ENCODE data around the gene TMCC1. TPM values are rescaled to one million over a fixed set of nuclear protein-coding genes. Genes with fewer than 3 reads are reported as not detected.

TMCC1 gene
- total and polyA plus RNA-seq, 2 donors (not counting 1 experiment from before 2014, with no cell fraction given) = 8.5 to 32.2 TPM

DNA sequence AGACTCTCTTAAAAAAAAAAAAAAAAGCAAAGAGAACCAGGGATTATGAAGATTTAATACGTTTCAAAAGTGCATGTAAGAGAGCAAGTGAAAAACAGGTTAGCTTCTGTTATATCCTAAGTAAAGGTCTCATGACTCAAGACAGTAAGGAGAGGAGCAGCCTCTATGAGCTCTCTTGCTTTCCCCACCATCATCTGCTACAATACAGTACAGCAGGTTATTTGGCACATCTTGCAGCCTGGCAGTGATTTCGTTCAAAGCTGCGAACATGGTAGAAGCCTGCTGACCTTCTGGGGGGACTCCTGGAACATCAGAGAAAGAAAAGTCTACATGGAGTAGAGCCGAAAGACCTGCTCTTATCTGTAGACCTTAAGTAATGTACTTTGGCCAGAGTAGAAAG lies 157.9 kb downstream of the TMCC1 start:
- H3K4me1 Mint-ChIP-seq = peaks cover 5% of the 10 kb centered on the region
- ATAC-seq (ENCODE audit: low read depth) (no peak), DNase-seq (no peak)
- ChIA-PET CTCF (interaction anchor here (0.8 kb wide), 1 partner anchor 246 kb away, joined by 4 read pairs; no protein-coding TSS in a partner anchor), POLR2A (no interaction called here)
- no peak overlapping the region for H3K9ac ChIP-seq (ENCODE audit: low read length)
- no peaks in the 10 kb centered on the region for H3K27me3 Mint-ChIP-seq
- H2AFZ ChIP-seq (ENCODE audit: insufficient read depth, low read depth, low read length, poor library complexity, severe bottlenecking) = no peak overlapping the region
- intact Hi-C loops (cut with micrococcal nuclease) = no loop called here
- H3K4me3 ChIP-seq (ENCODE audit: control extremely low read depth in 1 of 5, extremely low read depth in 1 of 5, insufficient read depth in 1 of 5, low read depth in 2 of 5, low read length in 4 of 5) = no peak overlapping the region
- H3K4me3 Mint-ChIP-seq = no peak overlapping the region
- H3K27me3 ChIP-seq (replicated peaks in 1 of 4; ENCODE audit: control extremely low read depth in 1 of 4, control insufficient read depth in 3 of 4, insufficient read depth in 4 of 4, low read length in 3 of 4) = no peaks in the 10 kb centered on the region
- H3K79me2 ChIP-seq (ENCODE audit: control insufficient read depth, insufficient read depth, low read length) = peaks cover 5% of the 10 kb centered on the region
- TF ChIP-seq CTCF (IDR thresholded peaks at IDR 0.05) (no peak), EZH2 (IDR thresholded peaks at IDR 0.05; ENCODE audit: borderline replicate concordance, insufficient read depth, low read depth, low read length, poor library complexity, severe bottlenecking) (no peak)
- H3K4me1 ChIP-seq (ENCODE audit: control insufficient read depth in 2 of 2, insufficient read depth in 2 of 2, low read length in 2 of 2) = no peaks in the 10 kb centered on the region
- H4K20me1 ChIP-seq (ENCODE audit: control insufficient read depth, insufficient read depth, low read length, poor library complexity, severe bottlenecking) = no peaks in the 10 kb centered on the region
- H3K27ac ChIP-seq (ENCODE audit: low read length in 2 of 2) = no peak overlapping the region
- H3K9me3 Mint-ChIP-seq (ENCODE audit: insufficient read depth) = no peaks in the 10 kb centered on the region
- H3K4me2 ChIP-seq (replicated peaks; ENCODE audit: low read depth, low read length, poor library complexity, severe bottlenecking) = no peak overlapping the region
- no peaks in the 10 kb centered on the region for H3K36me3 ChIP-seq (replicated peaks in 1 of 2; ENCODE audit: control extremely low read depth in 1 of 2, control insufficient read depth in 1 of 2, extremely low read depth in 1 of 2, insufficient read depth in 2 of 2, low read length in 1 of 2)
- no peak overlapping the region for H3K27ac Mint-ChIP-seq
- H3K9me3 ChIP-seq (ENCODE audit: control extremely low read depth in 1 of 3, control insufficient read depth in 2 of 3, insufficient read depth in 1 of 3, low read length in 2 of 3) = no peaks in the 10 kb centered on the region
- WGBS (ENCODE audit: insufficient coverage) = 100% methylated on average over 2 of the region's 4 CpGs

GRCh38 chr3:129734449-129734848 lies 159.1 kb downstream of the TMCC1 start:
- intact Hi-C loops (cut with micrococcal nuclease) = no loop called here
- POLR2A ChIA-PET = no interaction called here
- H3K9me3 Mint-ChIP-seq (ENCODE audit: insufficient read depth) = no peaks in the 10 kb centered on the region
- WGBS (ENCODE audit: insufficient coverage) = no CpG with 5 or more reads among the region's 2 CpGs
- H3K27ac Mint-ChIP-seq = no peak overlapping the region
- DNase-seq (no peak), ATAC-seq (ENCODE audit: low read depth) (no peak)
- H3K79me2 ChIP-seq (ENCODE audit: control insufficient read depth, insufficient read depth, low read length) = peaks cover 5% of the 10 kb centered on the region
- H3K4me3 Mint-ChIP-seq = no peak overlapping the region
- no peaks in the 10 kb centered on the region for H3K4me1 ChIP-seq (ENCODE audit: control insufficient read depth in 2 of 2, insufficient read depth in 2 of 2, low read length in 2 of 2)
- no peaks in the 10 kb centered on the region for H3K36me3 ChIP-seq (replicated peaks in 1 of 2; ENCODE audit: control extremely low read depth in 1 of 2, control insufficient read depth in 1 of 2, extremely low read depth in 1 of 2, insufficient read depth in 2 of 2, low read length in 1 of 2)
- no peak overlapping the region for H3K4me2 ChIP-seq (replicated peaks; ENCODE audit: low read depth, low read length, poor library complexity, severe bottlenecking)
- CTCF ChIA-PET = no interaction called here
- no peaks in the 10 kb centered on the region for H3K27me3 ChIP-seq (replicated peaks in 1 of 4; ENCODE audit: control extremely low read depth in 1 of 4, control insufficient read depth in 3 of 4, insufficient read depth in 4 of 4, low read length in 3 of 4)
- H3K27me3 Mint-ChIP-seq = no peaks in the 10 kb centered on the region
- TF ChIP-seq EZH2 (IDR thresholded peaks at IDR 0.05; ENCODE audit: borderline replicate concordance, insufficient read depth, low read depth, low read length, poor library complexity, severe bottlenecking) (no peak), CTCF (IDR thresholded peaks at IDR 0.05) (no peak)
- no peak overlapping the region for H3K27ac ChIP-seq (ENCODE audit: low read length in 2 of 2)
- H4K20me1 ChIP-seq (ENCODE audit: control insufficient read depth, insufficient read depth, low read length, poor library complexity, severe bottlenecking) = no peaks in the 10 kb centered on the region
- H3K9me3 ChIP-seq (ENCODE audit: control extremely low read depth in 1 of 3, control insufficient read depth in 2 of 3, insufficient read depth in 1 of 3, low read length in 2 of 3) = no peaks in the 10 kb centered on the region
- H3K4me3 ChIP-seq (ENCODE audit: control extremely low read depth in 1 of 5, extremely low read depth in 1 of 5, insufficient read depth in 1 of 5, low read depth in 2 of 5, low read length in 4 of 5) = no peak overlapping the region
- peaks cover 2% of the 10 kb centered on the region for H3K4me1 Mint-ChIP-seq
- no peak overlapping the region for H3K9ac ChIP-seq (ENCODE audit: low read length)
- H2AFZ ChIP-seq (ENCODE audit: insufficient read depth, low read depth, low read length, poor library complexity, severe bottlenecking) = no peak overlapping the region

Measured in B cell (primary cell).